Measurements from ENCODE around the gene CDH13.

DNA sequence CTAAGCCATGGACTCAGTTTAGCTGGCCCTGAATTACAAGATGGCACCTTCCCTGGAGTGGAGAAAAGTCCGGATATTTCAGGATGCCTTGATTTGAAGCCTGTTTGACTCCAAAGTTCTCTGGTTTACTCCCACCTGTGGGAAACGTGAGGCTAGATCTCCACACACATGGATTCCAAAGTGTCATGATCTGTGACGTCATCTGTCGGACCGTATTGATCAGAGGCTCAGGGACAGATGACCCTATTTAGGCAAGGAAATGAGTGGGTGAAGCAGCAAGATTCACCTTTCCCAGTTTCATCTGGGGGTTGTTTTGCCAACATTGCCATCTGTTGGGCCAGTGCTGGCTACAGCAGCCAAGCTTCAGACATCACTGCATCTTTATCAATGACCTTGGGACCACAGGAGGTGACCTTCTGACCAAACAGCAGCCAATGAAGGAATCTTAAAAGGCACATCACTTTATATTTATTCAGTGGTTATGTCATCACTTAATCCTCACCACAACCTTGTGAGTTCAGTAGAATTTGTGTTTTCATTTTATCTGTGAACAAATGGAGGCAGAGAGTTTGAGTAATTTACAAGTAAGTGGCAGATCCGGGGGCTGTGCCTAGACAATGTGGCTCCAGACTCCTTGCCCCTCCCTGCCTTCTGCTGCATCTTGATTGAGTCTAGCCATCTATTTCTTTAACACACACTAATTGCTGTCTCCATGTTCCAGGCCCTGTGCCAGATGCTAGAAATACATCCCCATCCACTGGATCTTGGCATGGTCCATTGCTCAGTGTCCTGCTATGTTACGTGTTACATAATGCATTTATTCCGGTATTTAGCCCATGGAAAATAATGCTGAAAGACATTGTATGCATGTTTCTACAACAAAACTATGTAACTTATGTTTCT lies 1.5 kb upstream of the CDH13 start:
- TF ChIP-seq, protein P1, sequence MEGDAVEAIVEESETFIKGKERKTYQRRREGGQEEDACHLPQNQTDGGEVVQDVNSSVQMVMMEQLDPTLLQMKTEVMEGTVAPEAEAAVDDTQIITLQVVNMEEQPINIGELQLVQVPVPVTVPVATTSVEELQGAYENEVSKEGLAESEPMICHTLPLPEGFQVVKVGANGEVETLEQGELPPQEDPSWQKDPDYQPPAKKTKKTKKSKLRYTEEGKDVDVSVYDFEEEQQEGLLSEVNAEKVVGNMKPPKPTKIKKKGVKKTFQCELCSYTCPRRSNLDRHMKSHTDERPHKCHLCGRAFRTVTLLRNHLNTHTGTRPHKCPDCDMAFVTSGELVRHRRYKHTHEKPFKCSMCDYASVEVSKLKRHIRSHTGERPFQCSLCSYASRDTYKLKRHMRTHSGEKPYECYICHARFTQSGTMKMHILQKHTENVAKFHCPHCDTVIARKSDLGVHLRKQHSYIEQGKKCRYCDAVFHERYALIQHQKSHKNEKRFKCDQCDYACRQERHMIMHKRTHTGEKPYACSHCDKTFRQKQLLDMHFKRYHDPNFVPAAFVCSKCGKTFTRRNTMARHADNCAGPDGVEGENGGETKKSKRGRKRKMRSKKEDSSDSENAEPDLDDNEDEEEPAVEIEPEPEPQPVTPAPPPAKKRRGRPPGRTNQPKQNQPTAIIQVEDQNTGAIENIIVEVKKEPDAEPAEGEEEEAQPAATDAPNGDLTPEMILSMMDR (IDR thresholded peaks at IDR 0.05; ENCODE audit: low read depth, low read length), result no peak
- no peak for TF ChIP-seq EZH2phosphoT487 (IDR thresholded peaks at IDR 0.05; ENCODE audit: low read depth)

Data from OCI-LY3 (cell line).